Endothelial cell of umbilical vein (primary cell): ENCODE data around the gene NR1H4. TPM values are rescaled to one million over a fixed set of nuclear protein-coding genes. Genes with fewer than 3 reads are reported as not detected.

Experiments used
- BruUV-seq: library from RNA; stranded (reverse); fragments of 400-500 nt; replicated peaks from 2 replicates; lab custom pipeline; 2021; lab: Mats Ljungman, UMichigan
- CTCF ChIA-PET: fragments of 300-600, 350-600 bp; sonication (Branson Sonifier 250); formaldehyde crosslinking; loops from one replicate; lab custom pipeline; 2021; ENCODE audit warnings: antibody characterized with exemption, inconsistent platforms; lab: Charles Lee
- POLR2A ChIA-PET: fragments of 300-600, 350-600 bp; sonication (Branson Sonifier 250); formaldehyde crosslinking; loops from one replicate; lab custom pipeline; 2021; ENCODE audit warnings: antibody characterized with exemption, inconsistent platforms; lab: Charles Lee
- DNase-seq: peaks from one replicate; pipeline ENCODE4 v3.0.0-alpha.2; 2011; ENCODE audit warnings: low read depth, low spot score
- FAIRE-seq: peaks from 2 replicates; lab custom pipeline; 2011; peaks lifted over from hg19 to GRCh38; lab: Jason Lieb, UNC
- H2AFZ ChIP-seq: 2 replicates; pipeline ENCODE4 v1.6.0; 2012; ENCODE audit warnings: low read depth, low read length, control low read depth, inconsistent platforms
- H3K27ac ChIP-seq: 2 replicates; pipeline ENCODE4 v1.5.1; 2011; ENCODE audit warnings: low read depth, mild to moderate bottlenecking, control low read depth, low read length, moderate library complexity; ENCODE audit not compliant: insufficient read depth
- H3K27me3 ChIP-seq, 2 experiments: 2 replicates each; pipeline versions ENCODE4 v1.6.0 to v1.6.1; 2011; ENCODE audit warnings: low read length in 2 of 2, mixed read lengths in 1 of 2; ENCODE audit not compliant: control insufficient read depth in 2 of 2, insufficient read depth in 2 of 2
- H3K36me3 ChIP-seq, 2 experiments: 2 replicates in 1 of 2; 3 replicates in 1 of 2; pipeline ENCODE4 v1.5.1; 2011; ENCODE audit warnings: low read length in 2 of 2, mild to moderate bottlenecking in 1 of 2, moderate library complexity in 1 of 2; ENCODE audit not compliant: control insufficient read depth in 2 of 2, insufficient read depth in 2 of 2; ENCODE audit errors: extremely low read depth in 1 of 2
- H3K4me1 ChIP-seq: 3 replicates; pipeline ENCODE4 v1.5.1; 2011; ENCODE audit warnings: mild to moderate bottlenecking, low read length; ENCODE audit not compliant: control insufficient read depth, insufficient read depth; ENCODE audit errors: extremely low read depth
- H3K4me2 ChIP-seq: 2 replicates; pipeline ENCODE4 v1.6.1; 2011; ENCODE audit warnings: low read length, control low read depth, mixed read lengths; ENCODE audit not compliant: insufficient read depth
- H3K4me3 ChIP-seq, 3 experiments: fragments of 200-600 bp in 1 of 3; sonication (generic), shearing (Covaris generic) in 1 of 3; replicated peaks in 1 of 3; 2 replicates each; pipeline ENCODE4 v1.5.1; 2011 to 2016; ENCODE audit warnings: control low read depth in 3 of 3, low read length in 3 of 3, mild to moderate bottlenecking in 2 of 3, inconsistent platforms in 1 of 3, low read depth in 1 of 3, moderate library complexity in 1 of 3; ENCODE audit not compliant: insufficient read depth in 1 of 3
- H3K79me2 ChIP-seq: 2 replicates; pipeline ENCODE4 v1.6.0; 2012; ENCODE audit warnings: low read length, inconsistent platforms; ENCODE audit not compliant: control insufficient read depth, insufficient read depth
- H3K9ac ChIP-seq: replicated peaks from 2 replicates; pipeline ENCODE3; 2011; ENCODE audit warnings: low read length, control low read depth; ENCODE audit not compliant: insufficient read depth; ENCODE audit errors: extremely low read depth
- H3K9me1 ChIP-seq: replicated peaks from 3 replicates; pipeline ENCODE4 v1.6.0; 2011; ENCODE audit warnings: mild to moderate bottlenecking, low read length; ENCODE audit not compliant: control insufficient read depth, insufficient read depth; ENCODE audit errors: extremely low read depth
- H3K9me3 ChIP-seq: replicated peaks from 2 replicates; pipeline ENCODE4 v1.5.1; 2012; ENCODE audit warnings: low read length, inconsistent platforms; ENCODE audit not compliant: control insufficient read depth, insufficient read depth
- H4K20me1 ChIP-seq: replicated peaks from 2 replicates; pipeline ENCODE3; 2011; ENCODE audit warnings: mild to moderate bottlenecking, low read length; ENCODE audit not compliant: control insufficient read depth, insufficient read depth; ENCODE audit errors: extremely low read depth
- EZH2 ChIP-seq: IDR thresholded peaks from 2 replicates; pipeline ENCODE4 v1.6.1; 2012; ENCODE audit warnings: borderline replicate concordance, low read depth, mild to moderate bottlenecking, moderate library complexity, low read length, inconsistent platforms; ENCODE audit not compliant: severe bottlenecking
- FOS ChIP-seq: IDR thresholded peaks from 2 replicates; pipeline ENCODE4 v1.6.1; 2011; ENCODE audit warnings: mild to moderate bottlenecking, low read length, moderate library complexity, borderline replicate concordance; ENCODE audit not compliant: insufficient read depth
- GATA2 ChIP-seq: IDR thresholded peaks from 2 replicates; pipeline ENCODE4 v1.7.0; 2011; ENCODE audit warnings: low read depth, mild to moderate bottlenecking, moderate library complexity, mixed read lengths, low read length; ENCODE audit not compliant: insufficient read length, insufficient read depth
- JUN ChIP-seq: IDR thresholded peaks from 2 replicates; pipeline ENCODE4 v1.6.1; 2011; ENCODE audit warnings: borderline replicate concordance, low read depth; ENCODE audit not compliant: insufficient read length, insufficient read depth
- MYC ChIP-seq: IDR thresholded peaks from one replicate; pipeline ENCODE4 v1.6.1; 2011; ENCODE audit warnings: mild to moderate bottlenecking, low read depth, low read length
- POLR2A ChIP-seq: IDR thresholded peaks from 2 replicates; pipeline ENCODE4 v1.6.1; 2012; ENCODE audit warnings: low read depth, mild to moderate bottlenecking, control low read depth, low read length
- POLR2AphosphoS5 ChIP-seq: IDR thresholded peaks from 2 replicates; pipeline ENCODE4 v1.6.1; 2012; ENCODE audit warnings: low read depth, mild to moderate bottlenecking, control low read depth, low read length, moderate library complexity; ENCODE audit not compliant: insufficient read depth
- dilution Hi-C: fragments of 300-500 bp; cut with MboI; formaldehyde crosslinking; loops from one replicate; pipeline ENCODE4 v1.15.0; 2019; ENCODE audit warnings: low sequenced_read_pairs; ENCODE audit not compliant: extremely low pct_ligation_motif_present
- intact Hi-C: fragments of 100-400 bp; cut with micrococcal nuclease; formaldehyde crosslinking; loops from one replicate; pipeline ENCODE4 v1.10.0; 2022
- polyA plus RNA-seq, 4 experiments: library from polyadenylated mRNA; depleted of rRNA in 3 of 4; stranded (reverse) in 3 of 4; unstranded in 1 of 4; fragments of >200 nt; gene quantifications; 2 replicates each; pipeline versions ENCODE4 v1.2.1 to v1.2.3, GENCODE V29; 2011 to 2012; ENCODE audit warnings: missing spikeins in 1 of 4
- total RNA-seq: library from RNA; stranded (reverse); gene quantifications from 2 replicates; pipeline ENCODE4 v1.2.3, GENCODE V29; 2021
- TF ChIP-seq, protein P1 (sequence below): IDR thresholded peaks from 2 replicates; pipeline ENCODE4 v1.6.1; 2011; ENCODE audit not compliant: insufficient read depth, insufficient read length
- TF ChIP-seq, protein P2 (sequence below), 2 donors: IDR thresholded peaks; 1 replicate in 1 of 2; 2 replicates in 1 of 2; pipeline ENCODE4 v1.5.1; 2011; ENCODE audit warnings: low read length in 2 of 2, mild to moderate bottlenecking in 2 of 2, moderate library complexity in 2 of 2, control low read depth in 1 of 2, inconsistent platforms in 1 of 2, low read depth in 1 of 2; ENCODE audit not compliant: insufficient read depth in 1 of 2; ENCODE audit errors: extremely low read depth in 1 of 2

NR1H4 gene
- total and polyA plus RNA-seq, 2 donors (not counting 3 experiments of a cell fraction or from before 2014, with no cell fraction given), result not detected

DNA sequence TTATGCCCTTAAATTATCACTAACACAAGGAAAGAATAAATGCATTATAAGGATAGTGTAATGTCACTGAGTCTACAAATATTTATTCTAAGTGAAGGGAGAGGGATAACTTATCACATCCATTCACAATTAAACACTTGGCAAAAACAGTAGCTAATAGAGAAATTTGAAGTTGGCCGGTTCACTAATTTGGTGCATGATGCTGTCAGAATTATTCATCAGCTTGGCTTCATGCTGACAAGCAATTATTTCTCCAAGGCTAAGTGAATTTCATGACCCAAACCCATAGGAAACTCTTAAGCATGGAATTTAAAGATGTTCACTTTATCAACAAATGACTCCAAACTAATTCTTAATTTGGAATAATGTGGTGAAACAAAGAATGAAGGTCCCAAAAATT lies 25.0 kb upstream of the NR1H4 start:
- TF ChIP-seq FOS (no peak), EZH2 (no peak), GATA2 (no peak), JUN (no peak), POLR2A (no peak), MYC (no peak), POLR2AphosphoS5 (no peak)
- TF ChIP-seq, protein P1, sequence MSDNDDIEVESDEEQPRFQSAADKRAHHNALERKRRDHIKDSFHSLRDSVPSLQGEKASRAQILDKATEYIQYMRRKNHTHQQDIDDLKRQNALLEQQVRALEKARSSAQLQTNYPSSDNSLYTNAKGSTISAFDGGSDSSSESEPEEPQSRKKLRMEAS, result no peak
- TF ChIP-seq, protein P2, sequence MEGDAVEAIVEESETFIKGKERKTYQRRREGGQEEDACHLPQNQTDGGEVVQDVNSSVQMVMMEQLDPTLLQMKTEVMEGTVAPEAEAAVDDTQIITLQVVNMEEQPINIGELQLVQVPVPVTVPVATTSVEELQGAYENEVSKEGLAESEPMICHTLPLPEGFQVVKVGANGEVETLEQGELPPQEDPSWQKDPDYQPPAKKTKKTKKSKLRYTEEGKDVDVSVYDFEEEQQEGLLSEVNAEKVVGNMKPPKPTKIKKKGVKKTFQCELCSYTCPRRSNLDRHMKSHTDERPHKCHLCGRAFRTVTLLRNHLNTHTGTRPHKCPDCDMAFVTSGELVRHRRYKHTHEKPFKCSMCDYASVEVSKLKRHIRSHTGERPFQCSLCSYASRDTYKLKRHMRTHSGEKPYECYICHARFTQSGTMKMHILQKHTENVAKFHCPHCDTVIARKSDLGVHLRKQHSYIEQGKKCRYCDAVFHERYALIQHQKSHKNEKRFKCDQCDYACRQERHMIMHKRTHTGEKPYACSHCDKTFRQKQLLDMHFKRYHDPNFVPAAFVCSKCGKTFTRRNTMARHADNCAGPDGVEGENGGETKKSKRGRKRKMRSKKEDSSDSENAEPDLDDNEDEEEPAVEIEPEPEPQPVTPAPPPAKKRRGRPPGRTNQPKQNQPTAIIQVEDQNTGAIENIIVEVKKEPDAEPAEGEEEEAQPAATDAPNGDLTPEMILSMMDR (IDR thresholded peaks at IDR 0.05; ENCODE audit: extremely low read depth in 1 of 2, insufficient read depth in 1 of 2, low read depth in 1 of 2, low read length in 2 of 2), result no peak
- Histone ChIP-seq H3K4me1 (no peaks in the 10 kb centered on the region), H2AFZ (no peak overlapping the region), H3K9ac (no peak overlapping the region), H3K9me3 (no peaks in the 10 kb centered on the region), H3K79me2 (no peaks in the 10 kb centered on the region), H3K4me3 (no peak overlapping the region), H4K20me1 (no peaks in the 10 kb centered on the region), H3K9me1 (no peaks in the 10 kb centered on the region), H3K27me3 (no peaks in the 10 kb centered on the region), H3K4me2 (no peak overlapping the region), H3K36me3 (no peaks in the 10 kb centered on the region), H3K27ac (no peak overlapping the region)
- ChIA-PET POLR2A (no interaction called here), CTCF (no interaction called here)
- dilution Hi-C loops (no loop called here), intact Hi-C loops (no loop called here)
- BruUV-seq, result no TSS peak
- DNase-seq (no peak), FAIRE-seq (no peak)
